ENCODE results near the gene GJB4. TPM values are rescaled to one million over a fixed set of nuclear protein-coding genes. Genes with fewer than 3 reads are reported as not detected.

GJB4 gene
- total RNA-seq, 2 donors from 2014 or later = 1.3 to 2.4 TPM

GRCh38 chr1:34746101-34746500, 13.4 kb upstream of the GJB4 start:
- TF ChIP-seq CTCF (IDR thresholded peaks at IDR 0.05) = no peak
- TF ChIP-seq POLR2AphosphoS5 (IDR thresholded peaks at IDR 0.05) = no peak
- no peaks in the 10 kb centered on the region for H3K4me1 ChIP-seq (replicated peaks)
- intact Hi-C loops (cut with DNase I) = no loop called here
- H3K27ac ChIP-seq = no peak overlapping the region
- H3K36me3 ChIP-seq = no peaks in the 10 kb centered on the region
- WGBS = 95% methylated on average over 4 of the region's 4 CpGs
- DNase-seq (ENCODE audit: low spot score) = no peak
- no peaks in the 10 kb centered on the region for H3K27me3 ChIP-seq (replicated peaks; ENCODE audit: insufficient read depth)
- H3K4me3 ChIP-seq = no peak overlapping the region
- H3K9me3 ChIP-seq = no peaks in the 10 kb centered on the region

GRCh38 chr1:34746785-34747637, 12.5 kb upstream of the GJB4 start:
- no peak for TF ChIP-seq POLR2A (IDR thresholded peaks at IDR 0.05)
- no peak for TF ChIP-seq POLR2AphosphoS5 (IDR thresholded peaks at IDR 0.05)
- TF ChIP-seq CTCF (IDR thresholded peaks at IDR 0.05) = no peak
- H3K27me3 ChIP-seq (replicated peaks; ENCODE audit: insufficient read depth) = no peaks in the 10 kb centered on the region
- no peaks in the 10 kb centered on the region for H3K9me3 ChIP-seq
- no peak for DNase-seq (ENCODE audit: low spot score)
- H3K36me3 ChIP-seq = no peaks in the 10 kb centered on the region
- WGBS = 49% methylated on average over 18 of the region's 18 CpGs
- intact Hi-C loops (cut with DNase I) = no loop called here
- H3K27ac ChIP-seq = no peak overlapping the region
- no peak overlapping the region for H3K4me3 ChIP-seq
- no peaks in the 10 kb centered on the region for H3K4me1 ChIP-seq (replicated peaks)

GRCh38 chr1:34747638-34747941, 11.9 kb upstream of the GJB4 start:
- WGBS = 62% methylated on average over 6 of the region's 6 CpGs
- no peak overlapping the region for H3K27ac ChIP-seq
- H3K4me3 ChIP-seq = no peak overlapping the region
- no peaks in the 10 kb centered on the region for H3K4me1 ChIP-seq (replicated peaks)
- H3K36me3 ChIP-seq = no peaks in the 10 kb centered on the region
- TF ChIP-seq POLR2A (IDR thresholded peaks at IDR 0.05) (no peak), POLR2AphosphoS5 (IDR thresholded peaks at IDR 0.05) (no peak), CTCF (IDR thresholded peaks at IDR 0.05) (no peak)
- intact Hi-C loops (cut with DNase I) = no loop called here
- H3K9me3 ChIP-seq = no peaks in the 10 kb centered on the region
- no peaks in the 10 kb centered on the region for H3K27me3 ChIP-seq (replicated peaks; ENCODE audit: insufficient read depth)
- no peak for DNase-seq (ENCODE audit: low spot score)

- no peak for DNase-seq (ENCODE audit: low spot score)
- intact Hi-C loops (cut with DNase I) = no loop called here
- WGBS = 73% methylated on average over 8 of the region's 8 CpGs
These were observed 9.5 kb upstream of the GJB4 start for GRCh38 chr1:34749992-34750391.

GRCh38 chr1:34750610-34751009, 8.9 kb upstream of the GJB4 start:
- Histone ChIP-seq H3K9me3 (no peaks in the 10 kb centered on the region), H3K27me3 (replicated peaks; ENCODE audit: insufficient read depth) (no peaks in the 10 kb centered on the region), H3K4me1 (replicated peaks) (no peaks in the 10 kb centered on the region), H3K4me3 (no peak overlapping the region), H3K36me3 (no peaks in the 10 kb centered on the region), H3K27ac (no peak overlapping the region)
- intact Hi-C loops (cut with DNase I) = no loop called here
- 95% methylated on average over 5 of the region's 5 CpGs for WGBS
- TF ChIP-seq POLR2AphosphoS5 (IDR thresholded peaks at IDR 0.05) = no peak
- no peak for TF ChIP-seq POLR2A (IDR thresholded peaks at IDR 0.05)
- TF ChIP-seq CTCF (IDR thresholded peaks at IDR 0.05) = no peak
- no peak for DNase-seq (ENCODE audit: low spot score)

More at GRCh38 chr1:34749992-34750391, 9.5 kb upstream of the GJB4 start:
- TF ChIP-seq POLR2A (IDR thresholded peaks at IDR 0.05) = no peak
- Histone ChIP-seq H3K36me3 (no peaks in the 10 kb centered on the region), H3K4me3 (no peak overlapping the region), H3K27ac (no peak overlapping the region), H3K27me3 (replicated peaks; ENCODE audit: insufficient read depth) (no peaks in the 10 kb centered on the region), H3K4me1 (replicated peaks) (no peaks in the 10 kb centered on the region), H3K9me3 (no peaks in the 10 kb centered on the region)
